ENCODE measurements around the gene LRRC74B. TPM values are rescaled to one million over a fixed set of nuclear protein-coding genes. Genes with fewer than 3 reads are reported as not detected.
"Not testable (repeated sequence)": the region's sequence is repeated elsewhere in the genome, so short reads cannot be mapped to it uniquely, and the experiment has no call there.

LRRC74B gene
- total RNA-seq, 2 experiments from 2014 or later = not detected

GRCh38 chr22:21064425-21064824, 18.7 kb downstream of the LRRC74B start:
- H3K36me3 Mint-ChIP-seq; DNase-seq; H3K4me1 Mint-ChIP-seq; H3K4me3 Mint-ChIP-seq; ATAC-seq; CTCF ChIA-PET; H3K27me3 Mint-ChIP-seq; H3K27ac Mint-ChIP-seq; H3K9me3 Mint-ChIP-seq (ENCODE audit: low read depth): not testable (repeated sequence)

- peaks cover 9% of the 10 kb centered on the region for H3K4me1 Mint-ChIP-seq
- no peaks in the 10 kb centered on the region for H3K36me3 Mint-ChIP-seq
- ATAC-seq (no peak), DNase-seq (no peak)
- H3K4me3 Mint-ChIP-seq = no peak overlapping the region
- no peaks in the 10 kb centered on the region for H3K9me3 Mint-ChIP-seq (ENCODE audit: low read depth)
- H3K27ac Mint-ChIP-seq = no peak overlapping the region
- CTCF ChIA-PET = interaction anchor here (1.0 to 1.2 kb wide), 2 partner anchors 37 to 44 kb away, joined by 3 read pairs; no protein-coding TSS in a partner anchor
- H3K27me3 Mint-ChIP-seq = peaks cover 6% of the 10 kb centered on the region
Measured at GRCh38 chr22:21064917-21065864, 19.4 kb downstream of the LRRC74B start.

GRCh38 chr22:21067075-21067900, 21.5 kb downstream of the LRRC74B start:
- no peak for DNase-seq
- Mint-ChIP-seq H3K27me3 (peaks cover 6% of the 10 kb centered on the region), H3K9me3 (ENCODE audit: low read depth) (no peaks in the 10 kb centered on the region), H3K27ac (no peak overlapping the region), H3K4me3 (no peak overlapping the region), H3K36me3 (no peaks in the 10 kb centered on the region), H3K4me1 (peaks cover 9% of the 10 kb centered on the region)
- CTCF ChIA-PET = interaction anchor here (1.2 kb wide), 1 partner anchor 42 kb away, joined by 3 read pairs; no protein-coding TSS in a partner anchor
- ATAC-seq = no peak

GRCh38 chr22:21067901-21068680, 22.3 kb downstream of the LRRC74B start:
- Mint-ChIP-seq H3K9me3 (ENCODE audit: low read depth) (no peaks in the 10 kb centered on the region), H3K4me1 (peaks cover 9% of the 10 kb centered on the region), H3K27ac (no peak overlapping the region), H3K36me3 (no peaks in the 10 kb centered on the region), H3K27me3 (peaks cover 6% of the 10 kb centered on the region), H3K4me3 (no peak overlapping the region)
- CTCF ChIA-PET = no interaction called here
- DNase-seq (no peak), ATAC-seq (no peak)

GRCh38 chr22:21068681-21069276, 23.0 kb downstream of the LRRC74B start:
- no peak overlapping the region for H3K4me3 Mint-ChIP-seq
- ATAC-seq = no peak
- H3K4me1 Mint-ChIP-seq = peaks cover 9% of the 10 kb centered on the region
- peaks cover 6% of the 10 kb centered on the region for H3K27me3 Mint-ChIP-seq
- no peaks in the 10 kb centered on the region for H3K36me3 Mint-ChIP-seq
- DNase-seq = no peak
- CTCF ChIA-PET = interaction anchor here (1.1 kb wide), 1 partner anchor 13 kb away, joined by 3 read pairs; no protein-coding TSS in a partner anchor
- H3K9me3 Mint-ChIP-seq (ENCODE audit: low read depth) = no peaks in the 10 kb centered on the region
- no peak overlapping the region for H3K27ac Mint-ChIP-seq

GRCh38 chr22:21069375-21069774, 23.6 kb downstream of the LRRC74B start:
- H3K4me1 Mint-ChIP-seq = peaks cover 9% of the 10 kb centered on the region
- DNase-seq = no peak
- H3K4me3 Mint-ChIP-seq = no peak overlapping the region
- CTCF ChIA-PET = interaction anchor here (1.1 kb wide), 1 partner anchor 13 kb away, joined by 3 read pairs; no protein-coding TSS in a partner anchor
- no peak overlapping the region for H3K27ac Mint-ChIP-seq
- peaks cover 6% of the 10 kb centered on the region for H3K27me3 Mint-ChIP-seq
- no peak for ATAC-seq
- H3K9me3 Mint-ChIP-seq (ENCODE audit: low read depth) = no peaks in the 10 kb centered on the region
- no peaks in the 10 kb centered on the region for H3K36me3 Mint-ChIP-seq

- DNase-seq (no peak), ATAC-seq (no peak)
- Mint-ChIP-seq H3K36me3 (no peaks in the 10 kb centered on the region), H3K9me3 (ENCODE audit: low read depth) (no peaks in the 10 kb centered on the region), H3K27ac (no peak overlapping the region), H3K4me3 (no peak overlapping the region), H3K4me1 (peaks cover 9% of the 10 kb centered on the region), H3K27me3 (no peaks in the 10 kb centered on the region)
- CTCF ChIA-PET = interaction anchor here (1.4 kb wide), 1 partner anchor 111 kb away, joined by 3 read pairs; no protein-coding TSS in a partner anchor
Measured at GRCh38 chr22:21070690-21071615, 25.2 kb downstream of the LRRC74B start.

GRCh38 chr22:21071796-21072195, 26.1 kb downstream of the LRRC74B start:
- H3K4me1 Mint-ChIP-seq; H3K4me3 Mint-ChIP-seq; H3K27me3 Mint-ChIP-seq; H3K9me3 Mint-ChIP-seq (ENCODE audit: low read depth); DNase-seq; H3K36me3 Mint-ChIP-seq; H3K27ac Mint-ChIP-seq; ATAC-seq: not testable (repeated sequence)
- CTCF ChIA-PET = interaction anchor here (1.4 kb wide), 1 partner anchor 111 kb away, joined by 3 read pairs; no protein-coding TSS in a partner anchor

GRCh38 chr22:21073023-21073422, 27.3 kb downstream of the LRRC74B start:
- no peaks in the 10 kb centered on the region for H3K27me3 Mint-ChIP-seq
- H3K36me3 Mint-ChIP-seq = no peaks in the 10 kb centered on the region
- no peak overlapping the region for H3K4me3 Mint-ChIP-seq
- H3K27ac Mint-ChIP-seq = no peak overlapping the region
- H3K4me1 Mint-ChIP-seq = peaks cover 4% of the 10 kb centered on the region
- DNase-seq (no peak), ATAC-seq (no peak)
- CTCF ChIA-PET = no interaction called here
- H3K9me3 Mint-ChIP-seq (ENCODE audit: low read depth) = no peaks in the 10 kb centered on the region

- no peaks in the 10 kb centered on the region for H3K4me1 Mint-ChIP-seq
- ATAC-seq (no peak), DNase-seq (no peak)
- no peak overlapping the region for H3K4me3 Mint-ChIP-seq
- no peaks in the 10 kb centered on the region for H3K9me3 Mint-ChIP-seq (ENCODE audit: low read depth)
- CTCF ChIA-PET = interaction anchor here (1.5 kb wide), 1 partner anchor 23 kb away, joined by 3 read pairs; no protein-coding TSS in a partner anchor
- no peaks in the 10 kb centered on the region for H3K27me3 Mint-ChIP-seq
- H3K27ac Mint-ChIP-seq = no peak overlapping the region
- no peaks in the 10 kb centered on the region for H3K36me3 Mint-ChIP-seq
Measured at GRCh38 chr22:21073482-21073881, 27.7 kb downstream of the LRRC74B start.

GRCh38 chr22:21074102-21074715, 28.5 kb downstream of the LRRC74B start:
- Mint-ChIP-seq H3K27ac (no peak overlapping the region), H3K4me1 (no peaks in the 10 kb centered on the region), H3K4me3 (no peak overlapping the region), H3K27me3 (no peaks in the 10 kb centered on the region), H3K36me3 (no peaks in the 10 kb centered on the region), H3K9me3 (ENCODE audit: low read depth) (no peaks in the 10 kb centered on the region)
- CTCF ChIA-PET = interaction anchor here (1.5 kb wide), 1 partner anchor 22 kb away, joined by 3 read pairs; no protein-coding TSS in a partner anchor
- ATAC-seq (no peak), DNase-seq (no peak)

Data from activated CD8-positive, alpha-beta memory T cell treated with anti-CD3 and anti-CD28 coated beads, Interleukin-2, amount 10 ng/mL, durations not matched to agents 7 days and 5 days (primary cell).